ENCODE results near the gene REC8. TPM values are rescaled to one million over a fixed set of nuclear protein-coding genes. Genes with fewer than 3 reads are reported as not detected.

The REC8 gene
- total and polyA plus RNA-seq, 2 of the 13 experiments (the other 11 are each of a cell fraction or from before 2014, with no cell fraction given) = 3.4 to 14.7 TPM

DNA sequence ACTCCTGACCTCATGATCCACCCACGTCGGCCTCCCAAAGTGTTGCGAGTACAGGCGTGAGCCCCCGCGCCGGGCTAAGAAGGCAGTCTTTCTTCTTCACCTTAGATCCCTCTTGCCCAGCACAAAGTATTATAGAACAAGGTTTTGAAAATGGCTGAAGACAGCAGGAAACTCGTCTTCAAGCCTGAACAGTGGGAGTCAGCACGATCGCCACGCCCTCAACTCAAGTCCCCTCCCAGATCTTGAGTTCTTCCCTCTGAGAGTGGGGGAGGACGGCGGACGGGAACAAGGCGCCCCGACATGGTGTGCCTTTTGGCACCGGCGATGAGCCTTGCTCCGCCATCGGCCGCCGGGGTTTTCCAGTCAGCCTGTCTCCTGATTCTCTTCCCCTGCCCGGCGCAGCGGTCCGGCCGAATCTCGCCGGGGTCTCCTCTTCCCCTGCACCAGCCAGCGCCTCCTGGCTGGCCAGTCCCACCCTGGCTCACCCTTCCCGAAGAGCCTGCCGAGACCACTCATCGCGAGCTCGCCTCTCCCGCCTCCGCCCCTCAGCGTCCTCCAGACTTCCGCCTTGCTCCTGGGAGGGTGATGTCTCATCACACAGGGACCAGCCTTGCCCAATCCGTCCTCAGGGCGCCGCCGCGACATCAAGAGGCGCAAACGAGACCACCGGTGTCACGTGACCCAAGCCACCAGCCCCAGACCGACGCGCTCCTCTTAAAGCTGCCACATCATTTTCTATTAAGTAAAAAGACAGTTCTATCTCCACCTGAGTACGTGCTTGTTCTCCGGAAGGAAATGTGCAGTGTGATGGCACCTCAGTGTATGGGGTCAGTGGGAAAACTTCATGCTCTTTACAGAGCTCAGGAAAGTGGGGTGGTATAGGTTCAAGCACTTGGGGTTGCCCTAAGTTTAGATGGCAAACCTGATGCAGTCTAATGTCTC is 41.3 kb downstream of the REC8 start, which contains the start of gene CHMP4A (continued):
- TF ChIP-seq, protein P1, sequence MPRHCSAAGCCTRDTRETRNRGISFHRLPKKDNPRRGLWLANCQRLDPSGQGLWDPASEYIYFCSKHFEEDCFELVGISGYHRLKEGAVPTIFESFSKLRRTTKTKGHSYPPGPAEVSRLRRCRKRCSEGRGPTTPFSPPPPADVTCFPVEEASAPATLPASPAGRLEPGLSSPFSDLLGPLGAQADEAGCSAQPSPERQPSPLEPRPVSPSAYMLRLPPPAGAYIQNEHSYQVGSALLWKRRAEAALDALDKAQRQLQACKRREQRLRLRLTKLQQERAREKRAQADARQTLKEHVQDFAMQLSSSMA (CRISPR knock-in tag; IDR thresholded peaks at IDR 0.05) = peak; percentile 92
- TF ChIP-seq, protein P2, sequence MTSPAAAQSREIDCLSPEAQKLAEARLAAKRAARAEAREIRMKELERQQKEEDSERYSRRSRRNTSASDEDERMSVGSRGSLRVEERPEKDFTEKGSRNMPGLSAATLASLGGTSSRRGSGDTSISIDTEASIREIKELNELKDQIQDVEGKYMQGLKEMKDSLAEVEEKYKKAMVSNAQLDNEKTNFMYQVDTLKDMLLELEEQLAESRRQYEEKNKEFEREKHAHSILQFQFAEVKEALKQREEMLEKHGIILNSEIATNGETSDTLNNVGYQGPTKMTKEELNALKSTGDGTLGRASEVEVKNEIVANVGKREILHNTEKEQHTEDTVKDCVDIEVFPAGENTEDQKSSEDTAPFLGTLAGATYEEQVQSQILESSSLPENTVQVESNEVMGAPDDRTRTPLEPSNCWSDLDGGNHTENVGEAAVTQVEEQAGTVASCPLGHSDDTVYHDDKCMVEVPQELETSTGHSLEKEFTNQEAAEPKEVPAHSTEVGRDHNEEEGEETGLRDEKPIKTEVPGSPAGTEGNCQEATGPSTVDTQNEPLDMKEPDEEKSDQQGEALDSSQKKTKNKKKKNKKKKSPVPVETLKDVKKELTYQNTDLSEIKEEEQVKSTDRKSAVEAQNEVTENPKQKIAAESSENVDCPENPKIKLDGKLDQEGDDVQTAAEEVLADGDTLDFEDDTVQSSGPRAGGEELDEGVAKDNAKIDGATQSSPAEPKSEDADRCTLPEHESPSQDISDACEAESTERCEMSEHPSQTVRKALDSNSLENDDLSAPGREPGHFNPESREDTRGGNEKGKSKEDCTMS (CRISPR knock-in tag; conservative IDR thresholded peaks at IDR 0.05) = peak; percentile 82; the same call in 1 of the 2 replicates
- peak; percentile 22; the same call in 1 of the 2 replicates for TF ChIP-seq ZNF3 (CRISPR knock-in tag; IDR thresholded peaks at IDR 0.05)
- no peak for TF ChIP-seq SMARCC2 (IDR thresholded peaks at IDR 0.05)
- TF ChIP-seq ZNF790 (CRISPR knock-in tag; IDR thresholded peaks at IDR 0.05; ENCODE audit: borderline replicate concordance) = 0 out of 2 replicates have a peak, but pooled peaks have one; percentile 19
- peak; percentile 96; the same call in 1 of the 2 replicates for TF ChIP-seq PAX8 (CRISPR knock-in tag; IDR thresholded peaks at IDR 0.05; ENCODE audit: borderline replicate concordance)
- peak; percentile 95 for TF ChIP-seq CBFB (CRISPR knock-in tag; IDR thresholded peaks at IDR 0.05)
- TF ChIP-seq, protein P3, sequence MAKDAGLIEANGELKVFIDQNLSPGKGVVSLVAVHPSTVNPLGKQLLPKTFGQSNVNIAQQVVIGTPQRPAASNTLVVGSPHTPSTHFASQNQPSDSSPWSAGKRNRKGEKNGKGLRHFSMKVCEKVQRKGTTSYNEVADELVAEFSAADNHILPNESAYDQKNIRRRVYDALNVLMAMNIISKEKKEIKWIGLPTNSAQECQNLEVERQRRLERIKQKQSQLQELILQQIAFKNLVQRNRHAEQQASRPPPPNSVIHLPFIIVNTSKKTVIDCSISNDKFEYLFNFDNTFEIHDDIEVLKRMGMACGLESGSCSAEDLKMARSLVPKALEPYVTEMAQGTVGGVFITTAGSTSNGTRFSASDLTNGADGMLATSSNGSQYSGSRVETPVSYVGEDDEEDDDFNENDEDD (CRISPR knock-in tag; IDR thresholded peaks at IDR 0.05; ENCODE audit: borderline replicate concordance) = peak; percentile 95
- TF ChIP-seq, protein P4, sequence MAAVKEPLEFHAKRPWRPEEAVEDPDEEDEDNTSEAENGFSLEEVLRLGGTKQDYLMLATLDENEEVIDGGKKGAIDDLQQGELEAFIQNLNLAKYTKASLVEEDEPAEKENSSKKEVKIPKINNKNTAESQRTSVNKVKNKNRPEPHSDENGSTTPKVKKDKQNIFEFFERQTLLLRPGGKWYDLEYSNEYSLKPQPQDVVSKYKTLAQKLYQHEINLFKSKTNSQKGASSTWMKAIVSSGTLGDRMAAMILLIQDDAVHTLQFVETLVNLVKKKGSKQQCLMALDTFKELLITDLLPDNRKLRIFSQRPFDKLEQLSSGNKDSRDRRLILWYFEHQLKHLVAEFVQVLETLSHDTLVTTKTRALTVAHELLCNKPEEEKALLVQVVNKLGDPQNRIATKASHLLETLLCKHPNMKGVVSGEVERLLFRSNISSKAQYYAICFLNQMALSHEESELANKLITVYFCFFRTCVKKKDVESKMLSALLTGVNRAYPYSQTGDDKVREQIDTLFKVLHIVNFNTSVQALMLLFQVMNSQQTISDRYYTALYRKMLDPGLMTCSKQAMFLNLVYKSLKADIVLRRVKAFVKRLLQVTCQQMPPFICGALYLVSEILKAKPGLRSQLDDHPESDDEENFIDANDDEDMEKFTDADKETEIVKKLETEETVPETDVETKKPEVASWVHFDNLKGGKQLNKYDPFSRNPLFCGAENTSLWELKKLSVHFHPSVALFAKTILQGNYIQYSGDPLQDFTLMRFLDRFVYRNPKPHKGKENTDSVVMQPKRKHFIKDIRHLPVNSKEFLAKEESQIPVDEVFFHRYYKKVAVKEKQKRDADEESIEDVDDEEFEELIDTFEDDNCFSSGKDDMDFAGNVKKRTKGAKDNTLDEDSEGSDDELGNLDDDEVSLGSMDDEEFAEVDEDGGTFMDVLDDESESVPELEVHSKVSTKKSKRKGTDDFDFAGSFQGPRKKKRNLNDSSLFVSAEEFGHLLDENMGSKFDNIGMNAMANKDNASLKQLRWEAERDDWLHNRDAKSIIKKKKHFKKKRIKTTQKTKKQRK (IDR thresholded peaks at IDR 0.05; ENCODE audit: low read length) = no peak
- peak; percentile 100 for TF ChIP-seq KMT2A (CRISPR knock-in tag; IDR thresholded peaks at IDR 0.05)
- TF ChIP-seq HOXA9 (CRISPR knock-in tag; IDR thresholded peaks at IDR 0.05; ENCODE audit: borderline replicate concordance) = no peak
- TF ChIP-seq ZNF317 (CRISPR knock-in tag; IDR thresholded peaks at IDR 0.05) = peak; percentile 94
- TF ChIP-seq IKZF4 (CRISPR knock-in tag; IDR thresholded peaks at IDR 0.05; ENCODE audit: borderline replicate concordance, low read depth, not compliant biosample characterization) = no peak
- peak; percentile 99 for TF ChIP-seq ZMYM4 (CRISPR knock-in tag; IDR thresholded peaks at IDR 0.05)
- TF ChIP-seq KAT8 (CRISPR knock-in tag; IDR thresholded peaks at IDR 0.05) = peak; percentile 100
- peak; percentile 98 for TF ChIP-seq ZNF614 (CRISPR knock-in tag; IDR thresholded peaks at IDR 0.05; ENCODE audit: borderline replicate concordance)
- peak; percentile 100 for TF ChIP-seq ZNF207 (IDR thresholded peaks at IDR 0.05; ENCODE audit: borderline replicate concordance)
- peak; percentile 90 for TF ChIP-seq RBM22 (optimal IDR thresholded peaks at IDR 0.05; ENCODE audit: low read length)
- TF ChIP-seq, protein P5, sequence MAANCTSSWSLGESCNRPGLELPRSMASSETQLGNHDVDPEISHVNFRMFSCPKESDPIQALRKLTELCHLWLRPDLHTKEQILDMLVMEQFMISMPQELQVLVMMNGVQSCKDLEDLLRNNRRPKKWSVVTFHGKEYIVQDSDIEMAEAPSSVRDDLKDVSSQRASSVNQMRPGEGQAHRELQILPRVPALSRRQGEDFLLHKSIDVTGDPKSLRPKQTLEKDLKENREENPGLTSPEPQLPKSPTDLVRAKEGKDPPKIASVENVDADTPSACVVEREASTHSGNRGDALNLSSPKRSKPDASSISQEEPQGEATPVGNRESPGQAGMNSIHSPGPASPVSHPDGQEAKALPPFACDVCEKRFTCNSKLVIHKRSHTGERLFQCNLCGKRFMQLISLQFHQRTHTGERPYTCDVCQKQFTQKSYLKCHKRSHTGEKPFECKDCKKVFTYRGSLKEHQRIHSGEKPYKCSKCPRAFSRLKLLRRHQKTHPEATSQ (CRISPR knock-in tag; IDR thresholded peaks at IDR 0.05; ENCODE audit: borderline replicate concordance) = peak; percentile 86

Data from HepG2 (cell line).